Endothelial cell of umbilical vein (primary cell): ENCODE measurements around the gene ERBB2. TPM values are rescaled to one million over a fixed set of nuclear protein-coding genes. Genes with fewer than 3 reads are reported as not detected.

Experiments used
- BruUV-seq: library from RNA; stranded (reverse); fragments of 400-500 nt; replicated peaks from 2 replicates; lab custom pipeline; 2021; lab: Mats Ljungman, UMichigan
- CTCF ChIA-PET: fragments of 300-600, 350-600 bp; sonication (Branson Sonifier 250); formaldehyde crosslinking; loops from one replicate; lab custom pipeline; 2021; ENCODE audit warnings: antibody characterized with exemption, inconsistent platforms; lab: Charles Lee
- POLR2A ChIA-PET: fragments of 300-600, 350-600 bp; sonication (Branson Sonifier 250); formaldehyde crosslinking; loops from one replicate; lab custom pipeline; 2021; ENCODE audit warnings: antibody characterized with exemption, inconsistent platforms; lab: Charles Lee
- DNase-seq: peaks from one replicate; pipeline ENCODE4 v3.0.0-alpha.2; 2011; ENCODE audit warnings: low read depth, low spot score
- FAIRE-seq: peaks from 2 replicates; lab custom pipeline; 2011; peaks lifted over from hg19 to GRCh38; lab: Jason Lieb, UNC
- H2AFZ ChIP-seq: 2 replicates; pipeline ENCODE4 v1.6.0; 2012; ENCODE audit warnings: low read depth, low read length, control low read depth, inconsistent platforms
- H3K27ac ChIP-seq: 2 replicates; pipeline ENCODE4 v1.5.1; 2011; ENCODE audit warnings: low read depth, mild to moderate bottlenecking, control low read depth, low read length, moderate library complexity; ENCODE audit not compliant: insufficient read depth
- H3K27me3 ChIP-seq, 2 experiments: 2 replicates each; pipeline versions ENCODE4 v1.6.0 to v1.6.1; 2011; ENCODE audit warnings: low read length in 2 of 2, mixed read lengths in 1 of 2; ENCODE audit not compliant: control insufficient read depth in 2 of 2, insufficient read depth in 2 of 2
- H3K36me3 ChIP-seq, 2 experiments: 2 replicates in 1 of 2; 3 replicates in 1 of 2; pipeline ENCODE4 v1.5.1; 2011; ENCODE audit warnings: low read length in 2 of 2, mild to moderate bottlenecking in 1 of 2, moderate library complexity in 1 of 2; ENCODE audit not compliant: control insufficient read depth in 2 of 2, insufficient read depth in 2 of 2; ENCODE audit errors: extremely low read depth in 1 of 2
- H3K4me1 ChIP-seq: 3 replicates; pipeline ENCODE4 v1.5.1; 2011; ENCODE audit warnings: mild to moderate bottlenecking, low read length; ENCODE audit not compliant: control insufficient read depth, insufficient read depth; ENCODE audit errors: extremely low read depth
- H3K4me2 ChIP-seq: 2 replicates; pipeline ENCODE4 v1.6.1; 2011; ENCODE audit warnings: low read length, control low read depth, mixed read lengths; ENCODE audit not compliant: insufficient read depth
- H3K4me3 ChIP-seq, 3 experiments: fragments of 200-600 bp in 1 of 3; sonication (generic), shearing (Covaris generic) in 1 of 3; replicated peaks in 1 of 3; 2 replicates each; pipeline ENCODE4 v1.5.1; 2011 to 2016; ENCODE audit warnings: control low read depth in 3 of 3, low read length in 3 of 3, mild to moderate bottlenecking in 2 of 3, inconsistent platforms in 1 of 3, low read depth in 1 of 3, moderate library complexity in 1 of 3; ENCODE audit not compliant: insufficient read depth in 1 of 3
- H3K79me2 ChIP-seq: 2 replicates; pipeline ENCODE4 v1.6.0; 2012; ENCODE audit warnings: low read length, inconsistent platforms; ENCODE audit not compliant: control insufficient read depth, insufficient read depth
- H3K9ac ChIP-seq: replicated peaks from 2 replicates; pipeline ENCODE3; 2011; ENCODE audit warnings: low read length, control low read depth; ENCODE audit not compliant: insufficient read depth; ENCODE audit errors: extremely low read depth
- H3K9me1 ChIP-seq: replicated peaks from 3 replicates; pipeline ENCODE4 v1.6.0; 2011; ENCODE audit warnings: mild to moderate bottlenecking, low read length; ENCODE audit not compliant: control insufficient read depth, insufficient read depth; ENCODE audit errors: extremely low read depth
- H3K9me3 ChIP-seq: replicated peaks from 2 replicates; pipeline ENCODE4 v1.5.1; 2012; ENCODE audit warnings: low read length, inconsistent platforms; ENCODE audit not compliant: control insufficient read depth, insufficient read depth
- H4K20me1 ChIP-seq: replicated peaks from 2 replicates; pipeline ENCODE3; 2011; ENCODE audit warnings: mild to moderate bottlenecking, low read length; ENCODE audit not compliant: control insufficient read depth, insufficient read depth; ENCODE audit errors: extremely low read depth
- CTCF ChIP-seq, 2 donors: IDR thresholded peaks; 1 replicate in 1 of 2; 2 replicates in 1 of 2; pipeline ENCODE4 v1.5.1; 2011; ENCODE audit warnings: low read length in 2 of 2, mild to moderate bottlenecking in 2 of 2, moderate library complexity in 2 of 2, control low read depth in 1 of 2, inconsistent platforms in 1 of 2, low read depth in 1 of 2; ENCODE audit not compliant: insufficient read depth in 1 of 2; ENCODE audit errors: extremely low read depth in 1 of 2
- EZH2 ChIP-seq: IDR thresholded peaks from 2 replicates; pipeline ENCODE4 v1.6.1; 2012; ENCODE audit warnings: borderline replicate concordance, low read depth, mild to moderate bottlenecking, moderate library complexity, low read length, inconsistent platforms; ENCODE audit not compliant: severe bottlenecking
- GATA2 ChIP-seq: IDR thresholded peaks from 2 replicates; pipeline ENCODE4 v1.7.0; 2011; ENCODE audit warnings: low read depth, mild to moderate bottlenecking, moderate library complexity, mixed read lengths, low read length; ENCODE audit not compliant: insufficient read length, insufficient read depth
- JUN ChIP-seq: IDR thresholded peaks from 2 replicates; pipeline ENCODE4 v1.6.1; 2011; ENCODE audit warnings: borderline replicate concordance, low read depth; ENCODE audit not compliant: insufficient read length, insufficient read depth
- MAX ChIP-seq: IDR thresholded peaks from 2 replicates; pipeline ENCODE4 v1.6.1; 2011; ENCODE audit not compliant: insufficient read depth, insufficient read length
- MYC ChIP-seq: IDR thresholded peaks from one replicate; pipeline ENCODE4 v1.6.1; 2011; ENCODE audit warnings: mild to moderate bottlenecking, low read depth, low read length
- POLR2AphosphoS5 ChIP-seq: IDR thresholded peaks from 2 replicates; pipeline ENCODE4 v1.6.1; 2012; ENCODE audit warnings: low read depth, mild to moderate bottlenecking, control low read depth, low read length, moderate library complexity; ENCODE audit not compliant: insufficient read depth
- dilution Hi-C: fragments of 300-500 bp; cut with MboI; formaldehyde crosslinking; loops from one replicate; pipeline ENCODE4 v1.15.0; 2019; ENCODE audit warnings: low sequenced_read_pairs; ENCODE audit not compliant: extremely low pct_ligation_motif_present
- intact Hi-C: fragments of 100-400 bp; cut with micrococcal nuclease; formaldehyde crosslinking; loops from one replicate; pipeline ENCODE4 v1.10.0; 2022
- polyA plus RNA-seq, 4 experiments: library from polyadenylated mRNA; depleted of rRNA in 3 of 4; stranded (reverse) in 3 of 4; unstranded in 1 of 4; fragments of >200 nt; gene quantifications; 2 replicates each; pipeline versions ENCODE4 v1.2.1 to v1.2.3, GENCODE V29; 2011 to 2012; ENCODE audit warnings: missing spikeins in 1 of 4
- total RNA-seq: library from RNA; stranded (reverse); gene quantifications from 2 replicates; pipeline ENCODE4 v1.2.3, GENCODE V29; 2021

The ERBB2 gene
- total and polyA plus RNA-seq, 2 donors (not counting 3 experiments of a cell fraction or from before 2014, with no cell fraction given) = 20.6 to 32.9 TPM

- no peak overlapping the region for H3K27ac ChIP-seq
- ChIA-PET CTCF (interaction anchor here (0.8 to 13.1 kb wide), 4 partner anchors 11 to 57 kb away, joined by 3 to 291 read pairs (median 5); no protein-coding TSS in a partner anchor), POLR2A (no interaction called here)
- no peaks in the 10 kb centered on the region for H3K27me3 ChIP-seq
- no peak overlapping the region for H3K9ac ChIP-seq
- TF ChIP-seq POLR2AphosphoS5 (no peak), GATA2 (no peak), CTCF (IDR thresholded peaks at IDR 0.05; ENCODE audit: extremely low read depth in 1 of 2, insufficient read depth in 1 of 2, low read depth in 1 of 2, low read length in 2 of 2) (no peak), MYC (no peak), MAX (no peak), EZH2 (no peak), JUN (no peak)
- no TSS peak for BruUV-seq
- no peak overlapping the region for H3K4me3 ChIP-seq
- no peak overlapping the region for H3K4me2 ChIP-seq
- FAIRE-seq (no peak), DNase-seq (no peak)
- no peaks in the 10 kb centered on the region for H3K9me3 ChIP-seq
- H3K4me1 ChIP-seq = no peaks in the 10 kb centered on the region
- intact Hi-C loops = no loop called here
- H3K79me2 ChIP-seq = no peaks in the 10 kb centered on the region
- no peaks in the 10 kb centered on the region for H4K20me1 ChIP-seq
- dilution Hi-C loops = no loop called here
- no peak overlapping the region for H2AFZ ChIP-seq
- no peaks in the 10 kb centered on the region for H3K9me1 ChIP-seq
- no peaks in the 10 kb centered on the region for H3K36me3 ChIP-seq
These were observed 22.8 kb upstream of the ERBB2 start for GRCh38 chr17:39677072-39677471.
